Esophagus (tissue), 2 donors: ENCODE data around the gene AUTS2. TPM values are rescaled to one million over a fixed set of nuclear protein-coding genes. Genes with fewer than 3 reads are reported as not detected.

Source experiments
- H3K27ac ChIP-seq, 2 donors: one replicate each; pipeline ENCODE4 v1.5.1; 2013; ENCODE audit warnings: low read depth in 2 of 2, mild to moderate bottlenecking in 2 of 2, inconsistent platforms in 1 of 2, low read length in 1 of 2, moderate library complexity in 1 of 2
- H3K27me3 ChIP-seq, 2 donors: one replicate each; pipeline ENCODE4 v1.6.1; 2013; ENCODE audit warnings: low read length in 2 of 2, control low read depth in 1 of 2, mild to moderate bottlenecking in 1 of 2; ENCODE audit not compliant: insufficient read depth in 2 of 2, control insufficient read depth in 1 of 2
- H3K36me3 ChIP-seq, 2 donors: one replicate each; pipeline ENCODE4 v1.6.1; 2013; ENCODE audit warnings: low read length in 1 of 2; ENCODE audit not compliant: control insufficient read depth in 2 of 2, insufficient read depth in 2 of 2
- H3K4me1 ChIP-seq, 2 donors: one replicate each; pipeline ENCODE4 v1.6.1; 2013; ENCODE audit warnings: low read length in 1 of 2; ENCODE audit not compliant: control insufficient read depth in 2 of 2, insufficient read depth in 2 of 2
- H3K4me3 ChIP-seq, 2 donors: one replicate each; pipeline ENCODE4 v1.5.1; 2013; ENCODE audit warnings: low read length in 2 of 2, mild to moderate bottlenecking in 2 of 2, low read depth in 1 of 2, moderate library complexity in 1 of 2
- H3K9me3 ChIP-seq, 2 donors: one replicate each; pipeline ENCODE4 v1.6.1; 2013; ENCODE audit warnings: mild to moderate bottlenecking in 2 of 2, low read depth in 1 of 2, low read length in 1 of 2, moderate library complexity in 1 of 2; ENCODE audit not compliant: control insufficient read depth in 2 of 2, insufficient read depth in 1 of 2
- WGBS, 2 donors: extraction: QIAGEN DNeasy Blood & Tissue Kit; methylation state at CpG; one replicate each; pipeline ENCODE4 v1.1.7; 2013; 5-methylcytosine and 5-hydroxymethylcytosine counted together
- polyA plus RNA-seq, 2 donors: library from polyadenylated mRNA; stranded (reverse); fragments of 200-250 nt; gene quantifications; one replicate each; pipeline ENCODE4 v1.2.3, GENCODE V29; 2013
- donor health status: healthy with polysubstance abuse.
- donor health status: Bipolar disorder and iron deficiency.

Gene AUTS2
- polyA plus RNA-seq, 2 donors: 8.3 to 15.6 TPM

DNA sequence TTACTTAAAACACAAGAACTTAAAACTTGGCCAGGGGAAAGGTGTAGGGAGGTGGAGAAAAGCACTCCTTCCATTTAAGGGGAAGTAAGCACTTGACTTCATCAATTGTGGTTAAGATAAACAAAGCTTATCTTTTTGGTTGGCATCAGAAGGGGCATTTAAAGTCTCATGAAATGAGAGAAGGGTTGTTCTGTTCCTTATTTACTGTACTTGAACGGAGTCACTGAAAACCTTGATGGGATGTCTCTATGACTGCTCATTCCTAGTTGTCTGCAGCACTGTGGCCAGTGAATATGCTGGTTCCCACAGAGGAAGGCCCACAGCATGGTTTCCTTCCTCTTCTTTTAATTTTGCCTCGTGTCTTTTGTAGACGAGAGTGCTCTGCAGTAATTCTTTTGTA is 229.3 kb downstream of the AUTS2 start:
- H3K4me1 ChIP-seq: no peaks in the 10 kb centered on the region
- H3K36me3 ChIP-seq: no peaks in the 10 kb centered on the region
- no peak overlapping the region for H3K4me3 ChIP-seq
- no peaks in the 10 kb centered on the region for H3K9me3 ChIP-seq
- H3K27ac ChIP-seq: no peak overlapping the region
- H3K27me3 ChIP-seq: peaks cover 0 to 3% of the 10 kb centered on the region in 2 donors
- WGBS, 2 donors: 67% methylated on average over 3 of the region's 3 CpGs

DNA sequence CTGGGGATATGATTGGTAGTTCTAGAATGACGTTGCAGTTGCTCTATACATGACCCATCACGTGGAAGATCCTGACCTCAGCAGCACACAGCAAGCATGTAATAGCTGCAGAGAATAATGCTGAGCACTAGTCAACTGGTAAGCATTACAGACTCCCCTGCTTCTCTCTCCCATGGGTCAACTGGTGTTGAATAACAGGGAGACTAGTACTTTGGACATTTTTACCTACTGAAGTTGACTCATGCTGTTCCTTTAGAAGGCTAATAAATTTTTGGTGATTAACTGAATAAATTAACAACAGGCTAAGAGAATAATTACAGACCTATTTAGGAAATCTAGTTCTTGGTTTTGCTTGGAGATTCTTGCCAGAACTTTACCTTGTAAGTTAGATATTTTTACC is 234.1 kb downstream of the AUTS2 start:
- Histone ChIP-seq H3K27me3 (peaks cover 0 to 3% of the 10 kb centered on the region in 2 donors), H3K9me3 (no peaks in the 10 kb centered on the region), H3K36me3 (no peaks in the 10 kb centered on the region), H3K27ac (no peak overlapping the region), H3K4me3 (no peak overlapping the region), H3K4me1 (no peaks in the 10 kb centered on the region)
- 77 to 80% methylated on average over 2 of the region's 2 CpGs for WGBS, 2 donors

DNA sequence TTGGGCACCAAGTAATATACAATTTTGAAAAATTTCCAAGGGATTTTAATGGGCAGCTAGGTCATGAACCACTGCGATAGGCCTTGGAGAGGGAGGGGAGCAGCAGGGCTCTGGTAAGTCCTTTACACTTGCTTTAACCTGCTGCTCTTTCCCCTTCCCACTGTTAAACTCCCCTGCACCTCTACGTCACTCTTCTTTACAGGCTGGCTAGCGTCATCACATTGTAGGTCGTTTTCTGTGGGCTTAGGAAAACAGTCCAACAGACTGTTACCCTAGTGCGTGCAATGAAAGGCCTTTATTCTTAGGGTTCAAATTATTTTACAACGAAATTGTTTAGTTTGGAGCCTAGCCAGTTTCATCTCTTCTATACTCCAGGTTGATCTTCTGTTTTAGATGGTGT is 235.7 kb downstream of the AUTS2 start:
- no peaks in the 10 kb centered on the region for H3K9me3 ChIP-seq
- no peaks in the 10 kb centered on the region for H3K4me1 ChIP-seq
- H3K4me3 ChIP-seq: no peak overlapping the region
- peaks cover 0 to 3% of the 10 kb centered on the region in 2 donors for H3K27me3 ChIP-seq
- 74 to 82% methylated on average over 6 of the region's 6 CpGs for WGBS, 2 donors
- no peak overlapping the region for H3K27ac ChIP-seq
- H3K36me3 ChIP-seq: no peaks in the 10 kb centered on the region

DNA sequence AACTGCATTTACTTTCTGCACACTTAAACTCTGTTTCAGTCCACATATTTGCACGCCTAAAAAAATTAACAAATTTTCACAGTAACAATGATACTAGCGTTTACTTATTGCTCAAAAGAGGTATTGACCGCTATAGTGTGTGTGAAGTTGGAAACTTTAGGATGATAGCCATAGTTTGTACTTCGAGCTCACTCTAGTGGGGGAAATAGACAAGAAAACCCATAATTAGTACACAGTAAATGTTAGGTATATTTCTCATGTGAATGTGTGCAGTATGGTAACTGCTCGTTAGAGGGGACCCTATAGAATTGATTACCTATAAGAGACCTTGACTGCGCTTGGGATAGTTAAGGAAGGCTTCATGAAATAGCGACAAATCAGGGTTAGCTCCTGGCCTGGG is 238.4 kb downstream of the AUTS2 start:
- no peak overlapping the region for H3K27ac ChIP-seq
- no peaks in the 10 kb centered on the region for H3K4me1 ChIP-seq
- H3K4me3 ChIP-seq: no peak overlapping the region
- 87 to 90% methylated on average over 7 of the region's 7 CpGs for WGBS, 2 donors
- no peaks in the 10 kb centered on the region for H3K9me3 ChIP-seq
- no peaks in the 10 kb centered on the region for H3K27me3 ChIP-seq
- no peaks in the 10 kb centered on the region for H3K36me3 ChIP-seq

DNA sequence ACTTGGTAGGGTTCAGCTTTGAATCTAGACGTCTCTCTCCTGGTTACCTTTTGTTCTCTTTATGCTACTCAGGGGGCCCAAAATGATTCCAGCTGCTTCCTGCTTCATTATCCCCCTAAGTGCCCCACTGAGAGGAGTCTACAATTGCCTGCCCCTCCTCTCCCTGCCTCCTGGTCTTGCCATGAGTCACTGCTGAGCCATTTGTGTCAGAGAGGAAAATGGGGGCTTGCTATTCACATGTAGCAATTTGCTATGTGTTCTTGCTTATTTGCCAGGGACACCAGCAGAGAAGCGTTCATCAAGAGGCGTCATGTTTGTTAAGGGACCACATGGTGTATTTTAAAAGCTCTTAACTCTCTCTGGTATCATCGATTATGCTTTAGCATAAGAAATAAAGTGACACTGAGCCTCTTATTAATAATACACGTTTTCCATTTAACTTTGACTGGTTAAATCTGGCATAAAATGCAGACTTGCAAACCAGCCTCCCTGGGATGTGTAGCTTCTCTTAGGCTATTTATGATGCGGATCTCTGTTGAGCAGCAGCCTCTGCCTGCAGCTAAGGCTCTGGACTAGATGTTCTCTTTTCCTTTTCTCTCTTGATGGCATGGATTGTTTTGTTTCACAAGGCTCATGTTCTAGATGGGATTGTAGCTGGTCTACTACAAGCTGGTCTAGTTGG is 239.3 kb downstream of the AUTS2 start:
- WGBS, 2 donors: 76 to 78% methylated on average over 6 of the region's 6 CpGs
- no peaks in the 10 kb centered on the region for H3K27me3 ChIP-seq
- H3K4me1 ChIP-seq: no peaks in the 10 kb centered on the region
- H3K9me3 ChIP-seq: no peaks in the 10 kb centered on the region
- H3K36me3 ChIP-seq: no peaks in the 10 kb centered on the region
- no peak overlapping the region for H3K4me3 ChIP-seq
- H3K27ac ChIP-seq: no peak overlapping the region

DNA sequence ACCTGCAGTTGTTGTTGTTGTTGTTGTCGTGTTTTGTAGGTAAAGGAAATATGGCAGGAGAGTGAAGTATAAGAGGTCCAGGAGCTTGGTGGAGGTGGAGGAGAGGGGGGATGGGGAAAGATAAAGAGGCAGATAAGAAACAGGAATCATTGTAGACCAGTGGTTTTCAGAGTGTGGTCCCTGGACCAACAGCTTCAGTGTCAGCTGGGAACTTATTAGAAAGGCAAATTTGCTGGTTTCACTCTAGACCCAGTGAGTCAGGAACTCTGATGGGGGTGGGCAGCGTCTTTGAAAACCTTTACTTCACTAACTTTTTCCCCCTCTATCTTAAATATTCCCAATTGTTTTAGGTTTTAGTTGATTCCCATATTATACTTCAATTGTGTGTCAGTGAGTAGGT is 241.5 kb downstream of the AUTS2 start:
- H3K27ac ChIP-seq: no peak overlapping the region
- H3K27me3 ChIP-seq: no peaks in the 10 kb centered on the region
- H3K4me3 ChIP-seq: no peak overlapping the region
- no peaks in the 10 kb centered on the region for H3K9me3 ChIP-seq
- 87 to 96% methylated on average over 2 of the region's 2 CpGs for WGBS, 2 donors
- no peaks in the 10 kb centered on the region for H3K4me1 ChIP-seq
- H3K36me3 ChIP-seq: no peaks in the 10 kb centered on the region

DNA sequence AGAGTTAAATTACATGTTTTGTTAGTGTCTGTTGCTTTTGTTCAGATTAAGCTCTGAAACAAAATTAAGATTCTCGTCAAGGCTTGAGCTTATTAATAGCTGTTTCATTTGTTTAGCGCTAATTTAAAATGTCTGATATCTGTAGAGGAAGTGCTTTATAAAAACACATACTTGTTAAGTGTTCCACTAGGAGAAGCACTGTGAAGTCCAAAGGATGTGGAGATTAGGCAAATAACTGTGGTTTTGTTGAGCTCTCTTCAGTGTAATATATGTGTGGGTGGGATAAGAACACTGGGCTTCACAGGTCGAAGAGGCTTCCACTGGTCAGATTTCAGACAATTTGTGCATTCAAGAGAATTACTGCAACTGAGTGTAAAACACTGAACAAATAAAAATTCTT is 242.0 kb downstream of the AUTS2 start:
- 77 to 78% methylated on average over 3 of the region's 3 CpGs for WGBS, 2 donors
- no peak overlapping the region for H3K4me3 ChIP-seq
- H3K4me1 ChIP-seq: no peaks in the 10 kb centered on the region
- no peaks in the 10 kb centered on the region for H3K9me3 ChIP-seq
- no peaks in the 10 kb centered on the region for H3K27me3 ChIP-seq
- H3K36me3 ChIP-seq: no peaks in the 10 kb centered on the region
- H3K27ac ChIP-seq: no peak overlapping the region

DNA sequence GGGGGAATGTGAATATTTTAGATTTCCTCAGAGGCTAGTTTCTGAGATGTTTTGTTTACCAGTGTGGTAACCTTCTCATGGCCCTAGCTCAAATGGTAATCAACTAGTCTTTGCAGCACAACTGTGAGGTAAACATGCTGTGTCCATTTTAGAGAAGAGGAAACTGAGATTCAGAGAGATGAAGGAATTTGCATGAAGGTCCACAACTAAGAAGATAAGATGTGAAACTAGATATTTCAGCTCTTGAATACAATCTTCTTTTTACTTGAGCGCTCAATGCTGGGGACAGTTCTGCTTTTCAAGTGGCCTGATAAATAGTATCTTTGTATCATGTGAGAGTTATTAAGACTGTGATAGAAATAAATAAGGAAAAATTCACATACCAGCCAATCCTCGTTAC is 245.4 kb downstream of the AUTS2 start:
- Histone ChIP-seq H3K4me3 (no peak overlapping the region), H3K27me3 (no peaks in the 10 kb centered on the region), H3K4me1 (no peaks in the 10 kb centered on the region), H3K27ac (no peak overlapping the region), H3K9me3 (no peaks in the 10 kb centered on the region), H3K36me3 (no peaks in the 10 kb centered on the region)
- 84 to 87% methylated on average over 2 of the region's 2 CpGs for WGBS, 2 donors

DNA sequence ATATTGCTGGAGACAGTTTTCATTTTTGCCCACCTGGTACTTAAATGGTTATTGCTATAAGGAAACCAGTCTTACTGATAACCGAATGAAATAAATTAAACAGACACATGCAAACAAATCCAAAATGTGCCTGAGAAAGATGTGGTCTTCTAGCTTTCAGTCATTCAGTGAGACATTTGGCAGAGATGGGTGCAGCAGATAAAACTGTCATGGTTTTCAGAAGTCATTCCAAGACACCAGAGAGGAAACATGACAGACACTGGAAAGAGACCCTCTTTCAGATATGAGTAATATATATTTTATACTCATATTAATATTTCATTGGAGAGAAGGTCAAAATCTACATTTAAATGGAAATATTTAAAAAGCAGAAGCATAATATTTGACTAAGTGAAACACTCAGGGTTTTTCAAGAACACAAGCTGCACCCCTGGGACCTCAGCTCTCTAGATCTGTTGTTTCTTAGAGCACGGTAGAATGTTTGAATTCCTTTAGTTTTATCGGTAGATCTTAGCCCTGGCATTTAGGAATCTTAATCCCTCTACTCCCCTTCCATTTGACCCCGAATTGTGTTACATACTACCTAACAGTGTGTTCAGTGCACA is 246.1 kb downstream of the AUTS2 start:
- Histone ChIP-seq H3K9me3 (no peaks in the 10 kb centered on the region), H3K27me3 (no peaks in the 10 kb centered on the region), H3K36me3 (no peaks in the 10 kb centered on the region), H3K4me3 (no peak overlapping the region), H3K27ac (no peak overlapping the region), H3K4me1 (no peaks in the 10 kb centered on the region)
- WGBS, 2 donors: 60% methylated on average over 4 of the region's 4 CpGs
